Measurements from ENCODE around the gene DDIAS.

DNA sequence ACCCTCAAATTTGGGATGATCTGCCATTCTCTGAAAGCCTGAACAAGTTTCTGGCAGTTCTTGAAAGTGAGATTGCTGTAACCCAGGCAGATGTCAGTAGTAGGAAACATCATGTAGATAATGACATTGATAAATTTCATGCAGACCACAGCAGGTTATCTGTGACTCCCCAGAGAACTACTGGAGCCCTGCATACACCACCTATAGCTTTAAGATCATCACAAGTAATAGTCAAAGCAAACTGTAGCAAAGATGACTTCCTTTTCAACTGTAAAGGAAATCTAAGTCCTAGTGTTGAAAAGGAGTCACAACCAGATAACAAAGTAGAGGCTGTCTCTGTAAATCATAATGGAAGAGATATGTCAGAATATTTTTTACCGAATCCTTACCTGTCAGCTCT, 31.0 kb downstream of the DDIAS start:
- TF ChIP-seq CTCF (IDR thresholded peaks at IDR 0.05; ENCODE audit: low read depth, low read length) = no peak
- TF ChIP-seq, protein P1, sequence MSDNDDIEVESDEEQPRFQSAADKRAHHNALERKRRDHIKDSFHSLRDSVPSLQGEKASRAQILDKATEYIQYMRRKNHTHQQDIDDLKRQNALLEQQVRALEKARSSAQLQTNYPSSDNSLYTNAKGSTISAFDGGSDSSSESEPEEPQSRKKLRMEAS (IDR thresholded peaks at IDR 0.05; ENCODE audit: low read depth, low read length) = no peak
